ENCODE data around the gene COPS4. TPM values are rescaled to one million over a fixed set of nuclear protein-coding genes. Genes with fewer than 3 reads are reported as not detected.

COPS4 gene
- total RNA-seq, 1 experiment from 2014 or later = 28.6 TPM

GRCh38 chr4:83029688-83030087, 5.3 kb upstream of the COPS4 start:
- Histone ChIP-seq H3K4me1 (ENCODE audit: control insufficient read depth in 1 of 2, insufficient read depth in 2 of 2, low read length in 2 of 2) (peaks cover 0 to 7% of the 10 kb centered on the region in 2 experiments; a peak in 2 of 4 replicates), H3K9me2 (ENCODE audit: insufficient read depth) (no peaks in the 10 kb centered on the region), H3K4me3 (replicated peaks in 1 of 2; ENCODE audit: low read depth in 1 of 2, low read length in 2 of 2) (no peak overlapping the region), H3K4me2 (ENCODE audit: low read length) (no peak overlapping the region), H3K27ac (ENCODE audit: low read depth, low read length) (no peak overlapping the region), H2AFZ (ENCODE audit: low read depth, low read length, poor library complexity, severe bottlenecking) (no peak overlapping the region), H4K20me1 (ENCODE audit: insufficient read depth) (no peaks in the 10 kb centered on the region), H3K36me3 (ENCODE audit: control insufficient read depth in 1 of 2, insufficient read depth in 2 of 2, low read length in 2 of 2) (no peaks in the 10 kb centered on the region), H3K9ac (ENCODE audit: low read length) (no peak overlapping the region), H3K9me3 (ENCODE audit: control insufficient read depth in 1 of 2, insufficient read depth in 1 of 2, low read depth in 1 of 2, low read length in 2 of 2) (peaks cover 0 to 5% of the 10 kb centered on the region in 2 experiments; a peak in 2 of 4 replicates), H3K27me3 (ENCODE audit: insufficient read depth, low read length) (no peaks in the 10 kb centered on the region), H3K79me2 (ENCODE audit: insufficient read depth, low read length) (no peaks in the 10 kb centered on the region)
- CTCF ChIA-PET = no interaction called here
- intact Hi-C loops (cut with micrococcal nuclease) = no loop called here
- RAD21 ChIA-PET (ENCODE audit: low non-redundant PET in 1 of 2, low total read pairs in 2 of 2, uncharacterized antibody in 2 of 2, unreplicated experiment in 2 of 2) = no interaction called here
- no TSS peak for BruUV-seq (replicated peaks)
- no peak for DNase-seq (ENCODE audit: low read depth, low spot score)
- no peak for TF ChIP-seq ZNF274 (IDR thresholded peaks at IDR 0.05; ENCODE audit: low read depth, low read length)
- TF ChIP-seq MAX (IDR thresholded peaks at IDR 0.05) = no peak
- TF ChIP-seq POLR2AphosphoS5 (IDR thresholded peaks at IDR 0.05; ENCODE audit: low read depth, low read length) = no peak
- TF ChIP-seq, protein P1, sequence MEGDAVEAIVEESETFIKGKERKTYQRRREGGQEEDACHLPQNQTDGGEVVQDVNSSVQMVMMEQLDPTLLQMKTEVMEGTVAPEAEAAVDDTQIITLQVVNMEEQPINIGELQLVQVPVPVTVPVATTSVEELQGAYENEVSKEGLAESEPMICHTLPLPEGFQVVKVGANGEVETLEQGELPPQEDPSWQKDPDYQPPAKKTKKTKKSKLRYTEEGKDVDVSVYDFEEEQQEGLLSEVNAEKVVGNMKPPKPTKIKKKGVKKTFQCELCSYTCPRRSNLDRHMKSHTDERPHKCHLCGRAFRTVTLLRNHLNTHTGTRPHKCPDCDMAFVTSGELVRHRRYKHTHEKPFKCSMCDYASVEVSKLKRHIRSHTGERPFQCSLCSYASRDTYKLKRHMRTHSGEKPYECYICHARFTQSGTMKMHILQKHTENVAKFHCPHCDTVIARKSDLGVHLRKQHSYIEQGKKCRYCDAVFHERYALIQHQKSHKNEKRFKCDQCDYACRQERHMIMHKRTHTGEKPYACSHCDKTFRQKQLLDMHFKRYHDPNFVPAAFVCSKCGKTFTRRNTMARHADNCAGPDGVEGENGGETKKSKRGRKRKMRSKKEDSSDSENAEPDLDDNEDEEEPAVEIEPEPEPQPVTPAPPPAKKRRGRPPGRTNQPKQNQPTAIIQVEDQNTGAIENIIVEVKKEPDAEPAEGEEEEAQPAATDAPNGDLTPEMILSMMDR (IDR thresholded peaks at IDR 0.05 in 2 of 3, conservative IDR thresholded peaks at IDR 0.05 in 1 of 3; ENCODE audit: borderline replicate concordance in 1 of 3, insufficient read depth in 1 of 3, low read depth in 2 of 3, low read length in 2 of 3) = no peak
- no peak for TF ChIP-seq CBX3 (IDR thresholded peaks at IDR 0.05; ENCODE audit: low read depth)
- TF ChIP-seq, protein P2, sequence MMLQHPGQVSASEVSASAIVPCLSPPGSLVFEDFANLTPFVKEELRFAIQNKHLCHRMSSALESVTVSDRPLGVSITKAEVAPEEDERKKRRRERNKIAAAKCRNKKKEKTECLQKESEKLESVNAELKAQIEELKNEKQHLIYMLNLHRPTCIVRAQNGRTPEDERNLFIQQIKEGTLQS (IDR thresholded peaks at IDR 0.05) = no peak
- TF ChIP-seq SRF (IDR thresholded peaks at IDR 0.05; ENCODE audit: low read depth) = no peak
- TF ChIP-seq EGR1 (IDR thresholded peaks at IDR 0.05; ENCODE audit: low read depth) = no peak
- no peak for TF ChIP-seq EZH2 (IDR thresholded peaks at IDR 0.05)
- TF ChIP-seq TCF7L2 (IDR thresholded peaks at IDR 0.05; ENCODE audit: borderline replicate concordance, extremely low read depth, insufficient read depth, insufficient read length) = no peak
- no peak for TF ChIP-seq EZH2phosphoT487 (IDR thresholded peaks at IDR 0.05; ENCODE audit: borderline replicate concordance)
- TF ChIP-seq SIN3A (IDR thresholded peaks at IDR 0.05; ENCODE audit: low read depth) = no peak
- TF ChIP-seq YY1 (IDR thresholded peaks at IDR 0.05; ENCODE audit: extremely low read depth, insufficient replicate concordance, low read depth, low read length) = no peak
- TF ChIP-seq RAD21 (IDR thresholded peaks at IDR 0.05; ENCODE audit: low read depth) = no peak
- no peak for TF ChIP-seq JUND (IDR thresholded peaks at IDR 0.05)
- TF ChIP-seq, protein P3, sequence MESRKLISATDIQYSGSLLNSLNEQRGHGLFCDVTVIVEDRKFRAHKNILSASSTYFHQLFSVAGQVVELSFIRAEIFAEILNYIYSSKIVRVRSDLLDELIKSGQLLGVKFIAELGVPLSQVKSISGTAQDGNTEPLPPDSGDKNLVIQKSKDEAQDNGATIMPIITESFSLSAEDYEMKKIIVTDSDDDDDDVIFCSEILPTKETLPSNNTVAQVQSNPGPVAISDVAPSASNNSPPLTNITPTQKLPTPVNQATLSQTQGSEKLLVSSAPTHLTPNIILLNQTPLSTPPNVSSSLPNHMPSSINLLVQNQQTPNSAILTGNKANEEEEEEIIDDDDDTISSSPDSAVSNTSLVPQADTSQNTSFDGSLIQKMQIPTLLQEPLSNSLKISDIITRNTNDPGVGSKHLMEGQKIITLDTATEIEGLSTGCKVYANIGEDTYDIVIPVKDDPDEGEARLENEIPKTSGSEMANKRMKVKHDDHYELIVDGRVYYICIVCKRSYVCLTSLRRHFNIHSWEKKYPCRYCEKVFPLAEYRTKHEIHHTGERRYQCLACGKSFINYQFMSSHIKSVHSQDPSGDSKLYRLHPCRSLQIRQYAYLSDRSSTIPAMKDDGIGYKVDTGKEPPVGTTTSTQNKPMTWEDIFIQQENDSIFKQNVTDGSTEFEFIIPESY (IDR thresholded peaks at IDR 0.05; ENCODE audit: extremely low read depth, insufficient replicate concordance, low read length) = no peak
- TF ChIP-seq SP1 (IDR thresholded peaks at IDR 0.05; ENCODE audit: low read depth) = no peak
- TF ChIP-seq POLR2A (IDR thresholded peaks at IDR 0.05; ENCODE audit: borderline replicate concordance, extremely low read depth, insufficient read depth, insufficient read length) = no peak
- POLR2A ChIA-PET = no interaction called here
- no peak for ATAC-seq
